Astrocyte (in vitro differentiated cells and primary cell): Measurements from ENCODE around the gene CTIF. TPM values are rescaled to one million over a fixed set of nuclear protein-coding genes. Genes with fewer than 3 reads are reported as not detected.

Experiments
- DNase-seq: peaks from one replicate; pipeline ENCODE4 v3.0.0-alpha.2; 2010; ENCODE audit warnings: low read depth
- FAIRE-seq: peaks from 2 replicates; lab custom pipeline; 2011; peaks lifted over from hg19 to GRCh38; lab: Jason Lieb, UNC
- H2AFZ ChIP-seq: 2 replicates; pipeline ENCODE4 v1.6.0; 2012; ENCODE audit warnings: low read depth, low read length, inconsistent platforms
- H3K27ac ChIP-seq: 2 replicates; pipeline ENCODE4 v1.5.1; 2011; ENCODE audit warnings: low read depth, low read length, inconsistent platforms
- H3K27me3 ChIP-seq: 2 replicates; pipeline ENCODE4 v1.6.0; 2011; ENCODE audit warnings: low read length, inconsistent platforms; ENCODE audit not compliant: insufficient read depth
- H3K36me3 ChIP-seq: 2 replicates; pipeline ENCODE4 v1.5.1; 2011; ENCODE audit warnings: low read length, inconsistent platforms; ENCODE audit not compliant: insufficient read depth
- H3K4me1 ChIP-seq: 2 replicates; pipeline ENCODE4 v1.5.1; 2011; ENCODE audit warnings: low read length, inconsistent platforms; ENCODE audit not compliant: insufficient read depth
- H3K4me2 ChIP-seq: 2 replicates; pipeline ENCODE4 v1.6.0; 2012; ENCODE audit warnings: low read length, inconsistent platforms
- H3K4me3 ChIP-seq: 2 replicates; pipeline ENCODE4 v1.5.1; 2011; ENCODE audit warnings: low read depth, mild to moderate bottlenecking, low read length, inconsistent platforms; ENCODE audit not compliant: insufficient read depth
- H3K79me2 ChIP-seq: 2 replicates; pipeline ENCODE4 v1.6.0; 2012; ENCODE audit warnings: mild to moderate bottlenecking, low read length, inconsistent platforms; ENCODE audit not compliant: insufficient read depth
- H3K9ac ChIP-seq: 2 replicates; pipeline ENCODE4 v1.6.0; 2012; ENCODE audit warnings: mild to moderate bottlenecking, low read length, inconsistent platforms
- H3K9me3 ChIP-seq: 2 replicates; pipeline ENCODE4 v1.5.1; 2012; ENCODE audit warnings: low read depth, mild to moderate bottlenecking, low read length, inconsistent platforms; ENCODE audit not compliant: insufficient read depth
- H4K20me1 ChIP-seq: 2 replicates; pipeline ENCODE4 v1.6.0; 2012; ENCODE audit warnings: low read length, inconsistent platforms; ENCODE audit not compliant: insufficient read depth
- H3K27ac Mint-ChIP-seq: one replicate; pipeline ENCODE4 v1.8.0; 2021; ENCODE audit warnings: mild to moderate bottlenecking, mixed read lengths; ENCODE audit not compliant: unreplicated experiment
- H3K27me3 Mint-ChIP-seq: one replicate; pipeline ENCODE4 v1.8.0; 2021; ENCODE audit warnings: low read depth, mixed read lengths; ENCODE audit not compliant: unreplicated experiment
- H3K36me3 Mint-ChIP-seq: one replicate; pipeline ENCODE4 v1.8.0; 2021; ENCODE audit warnings: low read depth, mixed read lengths; ENCODE audit not compliant: unreplicated experiment
- H3K4me1 Mint-ChIP-seq: one replicate; pipeline ENCODE4 v1.8.0; 2021; ENCODE audit warnings: low read depth, mixed read lengths; ENCODE audit not compliant: unreplicated experiment
- H3K4me3 Mint-ChIP-seq: one replicate; pipeline ENCODE4 v1.8.0; 2021; ENCODE audit warnings: mild to moderate bottlenecking, moderate library complexity, mixed read lengths; ENCODE audit not compliant: unreplicated experiment
- H3K9me3 Mint-ChIP-seq: one replicate; pipeline ENCODE4 v1.8.0; 2021; ENCODE audit warnings: mild to moderate bottlenecking, mixed read lengths; ENCODE audit not compliant: unreplicated experiment
- CTCF ChIP-seq: IDR thresholded peaks from 2 replicates; pipeline ENCODE4 v1.5.1; 2011; ENCODE audit warnings: low read depth, mild to moderate bottlenecking, inconsistent platforms, low read length, moderate library complexity; ENCODE audit not compliant: insufficient read depth
- EZH2 ChIP-seq: IDR thresholded peaks from 2 replicates; pipeline ENCODE4 v1.6.1; 2012; ENCODE audit warnings: mild to moderate bottlenecking, low read length, inconsistent platforms; ENCODE audit not compliant: insufficient read depth
- total RNA-seq: library from RNA; stranded (reverse); gene quantifications from 2 replicates; pipeline ENCODE4 v1.2.1, GENCODE V29; 2021

CTIF gene
- total RNA-seq, 1 donor from 2014 or later = 101 TPM

- Histone ChIP-seq H3K9ac (peak overlapping the region; percentile 28), H3K27ac (peak overlapping the region; percentile 72), H3K36me3 (no peaks in the 10 kb centered on the region), H3K4me3 (no peak overlapping the region), H3K4me2 (peak overlapping the region; percentile 50), H2AFZ (no peak overlapping the region), H3K9me3 (peaks cover 5% of the 10 kb centered on the region), H4K20me1 (peaks cover 7% of the 10 kb centered on the region), H3K27me3 (no peaks in the 10 kb centered on the region), H3K4me1 (peaks cover 19% of the 10 kb centered on the region), H3K79me2 (peaks cover 6% of the 10 kb centered on the region)
- FAIRE-seq = peak; percentile 99
- Mint-ChIP-seq H3K27ac (peak overlapping the region; percentile 93), H3K36me3 (peaks cover 44% of the 10 kb centered on the region), H3K9me3 (peaks cover 10% of the 10 kb centered on the region), H3K4me1 (peaks cover 55% of the 10 kb centered on the region), H3K4me3 (no peak overlapping the region), H3K27me3 (no peaks in the 10 kb centered on the region)
- DNase-seq = peak; percentile 100
- TF ChIP-seq CTCF (no peak), EZH2 (no peak)
These were observed 189.5 kb downstream of the CTIF start for GRCh38 chr18:48728204-48728833.

GRCh38 chr18:48729404-48729803 is 190.6 kb downstream of the CTIF start:
- no peak overlapping the region for H3K4me2 ChIP-seq
- peaks cover 5% of the 10 kb centered on the region for H3K9me3 ChIP-seq
- peaks cover 10% of the 10 kb centered on the region for H3K9me3 Mint-ChIP-seq
- peaks cover 10% of the 10 kb centered on the region for H3K79me2 ChIP-seq
- TF ChIP-seq EZH2 = no peak
- H3K27ac Mint-ChIP-seq = peak overlapping the region; percentile 93
- peaks cover 65% of the 10 kb centered on the region for H3K4me1 Mint-ChIP-seq
- peaks cover 41% of the 10 kb centered on the region for H3K36me3 Mint-ChIP-seq
- peak overlapping the region; percentile 72 for H3K27ac ChIP-seq
- H3K4me3 Mint-ChIP-seq = no peak overlapping the region
- H3K4me1 ChIP-seq = peaks cover 30% of the 10 kb centered on the region
- H2AFZ ChIP-seq = no peak overlapping the region
- H3K4me3 ChIP-seq = no peak overlapping the region
- peak overlapping the region; percentile 28 for H3K9ac ChIP-seq
- no peaks in the 10 kb centered on the region for H3K27me3 ChIP-seq
- DNase-seq (peak; percentile 77), FAIRE-seq (no peak)
- no peaks in the 10 kb centered on the region for H3K27me3 Mint-ChIP-seq
- H3K36me3 ChIP-seq = no peaks in the 10 kb centered on the region
- H4K20me1 ChIP-seq = peaks cover 7% of the 10 kb centered on the region

- Mint-ChIP-seq H3K4me3 (no peak overlapping the region), H3K36me3 (peaks cover 35% of the 10 kb centered on the region), H3K27ac (peak overlapping the region; percentile 93), H3K27me3 (no peaks in the 10 kb centered on the region), H3K9me3 (peaks cover 10% of the 10 kb centered on the region), H3K4me1 (peaks cover 70% of the 10 kb centered on the region)
- Histone ChIP-seq H3K79me2 (peaks cover 10% of the 10 kb centered on the region), H2AFZ (no peak overlapping the region), H3K27ac (peak overlapping the region; percentile 72), H4K20me1 (peaks cover 13% of the 10 kb centered on the region), H3K4me1 (peaks cover 36% of the 10 kb centered on the region), H3K36me3 (no peaks in the 10 kb centered on the region), H3K9me3 (peaks cover 5% of the 10 kb centered on the region), H3K27me3 (no peaks in the 10 kb centered on the region), H3K4me3 (no peak overlapping the region), H3K4me2 (no peak overlapping the region), H3K9ac (no peak overlapping the region)
- DNase-seq (no peak), FAIRE-seq (no peak)
- TF ChIP-seq EZH2 (no peak), CTCF (no peak)
These were observed 191.2 kb downstream of the CTIF start for GRCh38 chr18:48730010-48730409.
